HG03432 (cell line): ENCODE measurements around the gene INSYN1.
"Not testable (repeated sequence)": the region's sequence is repeated elsewhere in the genome, so short reads cannot be mapped to it uniquely, and the experiment has no call there.

Experiments
- ATAC-seq: cut with Tn5 transposase; IDR thresholded peaks from one replicate; pipeline ENCODE4 v1.9.1; 2021; ENCODE audit warnings: mild to moderate bottlenecking, moderate library complexity; ENCODE audit not compliant: unreplicated experiment

INSYN1 gene

DNA sequence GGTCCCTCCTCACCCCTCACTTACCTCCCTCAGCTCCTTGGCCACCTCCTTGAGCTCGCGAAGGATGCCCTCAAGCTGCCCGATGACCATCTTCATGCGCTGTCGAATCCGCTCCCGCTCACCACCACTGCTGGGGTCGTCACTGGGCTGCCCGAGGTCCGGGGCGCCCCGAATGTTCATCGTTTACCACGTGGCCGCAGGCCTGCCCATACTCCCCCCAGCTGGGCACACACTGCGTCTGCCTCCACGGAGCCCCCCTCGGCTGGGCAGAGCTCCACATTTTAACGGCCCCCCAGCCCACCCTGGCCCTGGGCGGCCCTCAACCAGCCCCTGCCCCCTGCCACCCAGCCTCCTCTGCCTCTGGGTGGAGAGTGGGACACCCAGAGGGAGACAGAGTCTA, 2.2 kb downstream of the INSYN1 start:
- ATAC-seq = no peak

DNA sequence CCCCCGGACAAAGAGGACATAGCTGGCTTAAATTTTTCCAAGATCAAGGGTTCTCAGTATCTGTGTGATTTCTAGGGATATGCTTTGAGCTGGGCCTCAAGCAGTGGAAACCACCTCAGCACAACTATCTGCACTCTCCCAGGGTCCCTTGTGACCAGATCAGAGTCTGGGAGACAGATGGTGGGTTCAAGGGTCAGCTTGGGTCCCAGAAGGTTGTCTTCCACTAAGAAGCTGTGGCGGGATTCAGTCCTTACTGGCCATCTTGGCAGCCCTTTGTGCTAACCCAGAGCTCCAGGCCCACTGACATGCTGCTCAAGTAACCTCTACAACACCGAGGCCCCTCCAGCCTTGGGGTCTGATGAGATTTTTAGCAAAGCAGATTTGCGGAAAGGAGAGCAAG, 2.7 kb downstream of the INSYN1 start:
- ATAC-seq = no peak

DNA sequence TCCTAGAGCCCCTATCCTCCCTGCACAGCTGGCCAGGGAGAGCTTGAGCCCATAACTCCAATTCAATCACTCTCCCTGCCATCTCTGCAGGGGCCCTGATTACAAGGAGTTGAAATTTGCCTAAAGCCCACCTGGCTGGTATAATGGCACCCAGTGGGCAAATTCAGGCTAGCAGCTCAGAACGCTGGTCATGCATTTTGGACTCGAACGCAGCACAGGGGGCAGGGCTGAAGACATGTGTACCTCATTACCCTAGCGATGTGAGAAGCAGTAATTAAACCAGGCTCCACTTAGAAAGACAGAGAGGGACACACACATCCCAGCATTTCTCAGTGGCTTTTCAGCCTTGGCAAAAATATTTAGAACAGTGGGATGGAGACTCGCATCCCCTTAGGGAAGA, 3.2 kb downstream of the INSYN1 start:
- no peak for ATAC-seq

DNA sequence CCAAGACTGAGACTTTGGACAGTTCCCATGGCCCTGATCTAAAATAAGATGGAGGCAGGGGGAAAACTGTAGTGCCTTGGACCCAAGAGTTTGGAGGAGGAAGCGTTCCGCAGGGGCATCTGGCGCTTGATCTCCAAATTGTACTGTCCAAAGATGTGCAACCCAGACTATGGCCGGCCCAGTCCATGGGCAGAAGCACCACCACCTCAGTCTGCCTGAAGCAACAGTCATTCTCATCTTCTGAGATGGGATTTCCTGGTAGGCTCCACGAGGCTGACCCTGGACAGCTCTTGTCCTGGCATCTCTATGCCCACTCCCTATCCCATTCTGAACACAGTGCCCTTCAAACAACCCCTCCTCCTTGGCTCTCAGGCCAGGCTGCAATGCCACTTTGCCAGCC, 3.6 kb downstream of the INSYN1 start:
- no peak for ATAC-seq

DNA sequence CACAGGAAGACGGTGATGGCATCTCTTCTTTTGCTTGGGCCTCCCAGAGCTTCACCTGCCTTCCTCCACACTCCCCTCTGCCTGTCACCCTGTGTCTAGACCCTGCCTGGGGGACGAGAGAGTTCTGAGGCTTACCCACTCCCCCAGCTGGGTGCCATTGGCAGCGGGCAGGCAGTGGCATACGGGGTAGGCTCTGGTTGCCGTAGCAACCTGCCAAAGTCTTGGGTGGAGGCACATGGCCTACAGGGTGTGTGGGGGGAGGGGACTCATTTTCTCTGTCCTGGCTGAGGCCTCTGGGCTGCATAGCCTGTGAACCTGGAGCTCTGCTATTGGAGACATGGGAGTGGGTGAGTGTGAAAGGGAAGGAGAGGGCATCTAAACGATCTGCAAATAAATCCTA, 4.4 kb downstream of the INSYN1 start:
- ATAC-seq = no peak

DNA sequence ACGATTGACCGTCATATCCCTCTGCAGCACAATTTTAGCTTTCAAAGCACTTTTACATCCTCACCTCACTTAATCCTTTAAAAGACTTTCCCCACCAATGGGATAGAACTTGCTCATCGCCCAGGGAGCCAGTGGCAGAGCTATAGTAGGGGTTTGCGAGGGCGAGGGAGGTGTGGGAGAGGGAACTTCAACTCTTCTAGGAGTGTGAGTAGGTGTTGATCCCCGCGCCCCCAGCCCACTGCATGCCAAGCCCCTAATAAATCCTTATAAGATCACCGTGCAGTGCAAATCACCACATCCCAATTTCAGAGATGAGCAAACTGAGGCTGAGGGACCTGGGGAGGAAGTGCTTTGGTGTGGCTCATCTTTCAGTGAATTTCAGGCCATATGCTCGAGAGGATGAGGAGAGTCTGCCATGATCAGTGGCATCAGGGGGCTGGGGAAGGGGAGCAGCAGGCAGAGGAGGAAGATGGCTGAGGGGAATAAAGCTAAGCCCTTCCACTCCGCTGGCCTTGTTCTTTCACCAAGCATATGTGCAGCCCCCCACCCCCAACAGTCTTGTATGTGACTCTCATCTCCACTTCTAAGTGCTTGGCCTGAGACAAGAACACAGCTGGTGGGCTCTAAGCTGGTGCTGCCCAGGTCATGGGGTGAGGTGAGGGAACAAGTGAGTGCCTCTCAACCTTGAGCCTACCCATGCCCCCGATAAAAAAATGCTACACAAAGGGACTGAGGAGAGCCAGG, 5.1 kb downstream of the INSYN1 start:
- ATAC-seq = no peak

DNA sequence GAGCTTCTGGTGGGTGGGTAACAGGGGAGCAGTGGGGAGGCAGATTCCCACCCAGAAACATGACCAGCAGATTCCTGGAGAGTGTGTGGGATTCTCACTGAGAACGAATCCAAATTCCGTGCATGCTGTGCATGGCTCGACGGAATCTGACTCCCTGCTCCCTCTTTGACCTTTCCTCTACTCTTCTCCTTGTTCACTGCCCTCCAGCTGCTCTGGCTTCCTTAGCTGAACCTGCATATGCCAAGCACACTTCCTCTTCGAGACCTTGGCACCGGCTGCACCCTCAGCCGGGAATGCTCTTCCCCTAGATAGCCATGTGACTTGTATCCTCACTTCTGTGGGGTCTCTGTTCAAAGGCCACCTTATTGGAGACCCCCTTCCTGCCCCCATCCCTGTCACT, 6.3 kb downstream of the INSYN1 start:
- ATAC-seq = no peak

DNA sequence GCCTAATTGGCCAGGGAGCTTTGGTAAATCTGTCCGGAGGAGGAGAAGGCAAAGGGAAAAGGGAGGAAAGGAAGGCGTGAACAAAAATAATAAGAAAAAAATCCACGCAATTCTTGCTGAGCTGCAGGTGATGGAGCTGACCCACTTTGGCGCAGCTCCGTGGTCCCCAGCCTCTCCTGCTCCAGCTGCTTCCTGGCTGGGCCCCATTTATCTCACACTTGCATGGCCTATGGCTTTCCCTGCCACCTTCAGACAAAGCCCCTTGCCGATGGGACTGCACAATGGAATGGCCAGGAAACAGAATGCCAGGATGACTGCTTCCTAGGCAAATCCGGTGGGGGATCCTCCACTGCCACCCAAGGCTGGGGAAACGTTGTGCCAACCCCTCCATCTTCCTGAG, 6.9 kb downstream of the INSYN1 start:
- ATAC-seq = no peak

DNA sequence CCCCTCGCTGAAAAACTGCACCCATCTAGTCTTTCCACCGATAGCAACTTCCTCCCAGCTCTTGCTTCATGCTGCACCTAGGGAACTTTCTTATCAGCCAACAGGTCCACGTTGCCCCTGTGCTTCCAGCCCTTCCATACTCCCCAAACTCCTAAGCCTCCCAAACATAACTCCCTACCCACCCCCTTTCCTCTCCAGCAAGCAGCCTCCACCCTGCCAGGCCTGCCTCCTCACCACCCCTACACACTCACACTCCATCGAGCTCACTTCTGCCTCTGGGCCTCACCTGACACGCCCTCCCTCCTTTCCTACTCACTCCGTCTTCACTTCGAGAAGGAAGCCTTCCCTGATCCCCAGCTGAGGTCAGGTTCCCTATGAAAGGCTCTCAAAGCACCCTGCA, 8.1 kb downstream of the INSYN1 start:
- no peak for ATAC-seq

DNA sequence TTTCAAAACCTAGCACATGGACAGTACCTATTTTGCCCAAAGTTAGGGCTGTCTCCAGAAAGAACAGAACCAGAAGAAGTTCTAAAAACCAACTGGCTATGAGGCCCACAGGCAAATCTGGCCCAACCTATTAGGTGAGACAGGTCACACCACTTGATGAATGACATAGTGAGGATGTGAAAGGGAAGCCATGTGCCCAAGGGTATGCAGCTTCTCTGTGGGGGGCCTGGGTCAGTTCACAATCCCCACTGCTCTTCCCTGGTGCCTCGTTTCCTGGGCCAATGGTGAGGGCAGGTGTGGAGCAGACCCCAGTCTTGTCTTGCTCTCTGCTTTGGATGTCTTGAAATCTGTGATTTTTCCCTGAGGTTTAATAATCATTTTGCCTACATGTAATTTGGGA, 8.9 kb downstream of the INSYN1 start:
- no peak for ATAC-seq

DNA sequence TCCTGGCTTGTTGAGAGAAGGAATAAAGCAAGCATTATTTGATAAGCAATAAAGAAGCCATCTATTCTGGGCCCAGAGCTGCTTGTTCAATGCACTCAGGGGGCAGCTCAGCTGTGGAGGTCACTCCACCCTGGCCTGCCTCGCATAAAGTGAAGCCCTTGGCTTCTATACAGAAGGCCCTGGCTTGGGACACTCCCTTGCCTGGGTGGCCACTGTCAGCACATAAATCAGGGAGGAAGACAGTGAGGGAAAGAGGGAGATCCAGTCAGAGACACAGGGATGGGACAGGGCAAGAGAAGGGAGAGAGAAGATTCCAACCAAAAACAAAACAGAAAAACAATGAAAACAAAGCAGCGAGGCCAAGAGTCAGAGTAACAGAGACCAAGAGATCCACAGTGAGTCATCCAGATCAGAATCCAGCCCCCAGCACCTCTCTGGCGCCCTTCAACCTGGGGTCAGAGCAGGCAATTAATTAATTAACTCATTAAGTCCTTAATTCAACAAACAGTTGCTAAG, 11.8 kb downstream of the INSYN1 start:
- no peak for ATAC-seq

DNA sequence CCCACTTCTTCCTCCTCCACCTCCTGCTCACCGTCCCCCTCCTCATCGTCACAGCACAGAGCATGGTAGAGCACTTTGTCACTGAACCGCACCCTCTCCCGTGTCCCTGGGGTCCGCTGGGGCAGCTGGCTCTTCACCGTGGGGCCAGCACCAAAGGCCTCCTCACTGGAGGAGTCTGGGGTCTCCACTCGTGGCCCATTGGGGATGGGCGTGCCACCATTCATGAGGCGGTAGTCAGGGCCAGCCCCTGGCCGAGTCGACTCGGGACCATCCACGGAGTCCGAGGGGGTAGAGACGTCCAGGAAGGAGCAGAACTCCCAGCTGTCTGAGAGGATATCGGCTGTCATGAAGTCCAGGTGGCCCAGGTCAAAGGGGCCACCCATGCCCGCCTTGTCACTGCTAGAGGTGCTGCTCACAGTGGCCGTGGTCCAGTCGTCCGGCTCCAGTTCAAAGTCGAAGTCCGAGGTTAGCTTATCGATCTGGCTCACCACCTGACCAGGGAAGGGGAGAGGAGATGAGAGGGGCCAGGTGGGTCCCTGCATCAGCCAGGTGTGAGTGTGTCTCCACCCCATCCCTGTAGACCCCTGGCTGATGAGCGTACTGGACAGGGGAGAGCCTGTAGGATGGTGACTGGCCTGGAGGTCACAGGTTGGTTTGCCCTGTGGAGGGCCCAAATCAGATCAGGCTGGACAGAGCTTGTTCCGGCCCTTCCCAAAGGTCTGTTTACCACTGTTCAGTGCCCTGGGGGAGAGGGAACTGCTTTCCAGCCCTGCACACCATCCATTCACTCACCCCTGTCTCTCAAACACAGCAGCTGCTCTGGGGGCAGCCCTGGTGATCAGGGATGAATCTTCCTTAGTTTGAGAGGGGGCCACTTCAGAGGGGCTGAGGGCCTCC, 12.8 kb downstream of the INSYN1 start:
- no peak for ATAC-seq

DNA sequence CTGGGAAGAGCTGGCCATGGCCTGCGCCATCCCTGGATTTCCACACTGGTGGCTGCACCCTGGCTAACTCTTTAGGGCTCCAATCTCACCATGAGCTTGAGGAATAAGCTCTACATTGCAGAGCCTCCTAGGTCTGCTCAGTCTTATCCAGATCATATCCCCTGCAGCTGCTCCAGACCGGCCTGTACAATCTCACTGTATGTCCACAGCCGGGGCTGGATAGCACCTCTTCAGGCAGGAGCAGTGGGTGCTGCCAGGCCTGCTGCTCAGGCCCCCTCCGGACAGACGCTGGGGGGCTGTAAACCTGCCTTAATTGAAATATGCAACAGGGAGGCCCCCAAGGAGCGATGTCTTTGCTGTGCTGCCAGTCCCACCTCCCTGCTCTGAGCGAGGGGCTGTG, 15.6 kb downstream of the INSYN1 start:
- ATAC-seq = no peak

DNA sequence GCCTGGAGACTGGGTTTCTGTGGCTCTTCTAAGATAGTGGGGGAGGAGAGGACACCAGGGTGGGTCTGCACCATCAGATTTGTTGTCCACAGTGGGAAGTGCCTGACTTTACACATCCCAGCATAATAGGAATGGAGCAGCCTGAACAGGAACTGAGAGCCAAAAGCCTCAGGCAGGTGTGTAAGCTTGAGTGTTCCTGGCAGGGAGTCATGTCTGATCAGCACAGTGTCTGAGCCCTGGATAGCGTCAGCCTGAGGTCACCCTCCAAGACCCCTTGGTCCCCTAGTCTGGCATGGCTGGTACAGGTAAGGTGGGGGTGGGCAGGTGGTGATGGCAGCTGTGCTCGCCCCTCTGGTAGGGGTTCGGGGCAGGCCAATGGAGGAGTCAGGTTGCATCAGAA, 20.2 kb downstream of the INSYN1 start:
- ATAC-seq = no peak

DNA sequence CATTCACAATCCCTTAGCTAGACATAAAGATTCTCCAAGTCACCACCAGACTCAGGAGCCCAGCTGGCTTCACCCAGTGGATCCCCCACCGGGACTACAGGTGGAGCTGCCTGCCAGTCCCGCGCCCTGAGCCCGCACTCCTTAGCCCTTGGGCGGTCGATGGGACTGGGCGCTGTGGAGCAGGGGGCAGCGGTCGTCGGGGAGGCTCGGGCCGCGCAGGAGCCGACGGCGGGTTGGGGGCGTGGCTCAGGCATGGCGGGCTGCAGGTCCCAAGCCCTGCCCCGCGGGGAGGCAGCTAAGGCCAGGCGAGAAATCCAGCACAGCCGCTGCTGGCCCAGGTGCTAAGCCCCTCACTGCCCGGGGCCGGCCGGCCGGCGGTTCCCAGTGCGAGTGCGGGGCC, 21.1 kb downstream of the INSYN1 start:
- not testable (repeated sequence) for ATAC-seq

DNA sequence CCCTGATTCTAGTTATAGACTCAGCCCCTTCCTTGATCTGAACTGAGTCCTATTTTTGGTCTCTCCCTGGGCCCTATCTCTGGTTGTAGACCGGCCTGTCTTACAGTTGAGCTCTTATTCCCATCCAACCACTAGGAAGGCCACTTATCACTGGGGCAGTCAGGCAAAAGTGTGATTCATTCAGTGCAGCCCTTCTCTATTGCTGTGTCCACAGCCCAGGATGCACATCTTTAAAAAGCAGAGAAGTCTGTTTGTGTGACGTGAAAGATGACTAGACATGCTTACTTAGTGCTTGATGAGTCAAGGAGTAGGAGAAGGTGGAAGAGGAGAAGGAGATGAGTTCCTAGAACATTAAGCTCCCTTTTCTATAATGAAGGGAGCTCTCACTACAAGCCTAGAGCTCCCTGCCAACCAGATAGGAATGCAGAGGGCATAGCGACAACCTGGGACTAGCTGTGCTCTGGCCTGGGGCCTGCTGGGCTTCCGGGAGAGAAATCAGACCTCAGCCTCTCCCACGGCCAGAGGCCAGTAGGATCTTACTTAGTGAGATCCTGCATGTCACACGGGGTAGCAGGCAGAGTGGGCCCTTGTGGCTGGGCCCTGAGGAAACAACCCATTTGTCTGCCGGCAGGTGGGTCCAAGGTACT, 25.7 kb downstream of the INSYN1 start:
- no peak for ATAC-seq

DNA sequence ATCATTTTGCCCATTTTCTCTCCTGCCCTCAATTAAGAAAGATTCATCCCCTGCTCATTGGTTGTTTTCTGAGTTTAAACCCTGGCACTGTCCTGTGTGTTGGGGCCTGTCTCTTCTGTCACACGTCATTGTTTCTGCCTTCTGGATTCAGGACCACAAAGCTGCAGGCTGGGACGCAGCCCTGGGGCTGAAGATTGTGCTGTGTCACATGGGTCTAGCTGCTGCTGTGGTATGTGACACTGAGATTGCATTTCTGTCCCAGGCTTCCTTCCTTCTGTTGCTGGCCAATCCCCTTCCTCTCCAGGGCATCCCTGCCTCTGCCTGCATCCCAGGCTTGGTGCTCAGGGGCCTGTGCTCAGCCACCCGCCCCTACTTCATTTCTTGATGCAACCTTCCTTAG, 28.9 kb downstream of the INSYN1 start:
- no peak for ATAC-seq

DNA sequence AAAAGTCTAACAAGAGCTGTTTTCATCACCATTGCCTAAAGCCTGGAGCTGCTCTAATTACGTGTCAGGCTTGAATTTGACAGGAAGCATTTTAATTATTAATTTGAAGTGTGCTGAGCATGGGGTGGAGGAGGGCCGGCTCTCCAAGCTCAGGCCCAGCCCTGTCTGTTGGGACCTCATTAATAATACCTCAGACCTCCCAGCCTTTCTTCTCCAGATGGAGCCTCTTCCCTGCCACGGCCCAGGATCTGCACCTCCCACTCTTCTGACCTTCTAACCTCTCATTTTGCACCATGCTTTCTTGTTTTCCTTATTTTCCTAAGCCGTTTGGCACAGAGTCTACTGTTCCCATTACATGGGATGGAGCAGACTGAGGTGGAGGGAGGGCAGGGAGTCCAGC, 30.0 kb downstream of the INSYN1 start:
- ATAC-seq = no peak

DNA sequence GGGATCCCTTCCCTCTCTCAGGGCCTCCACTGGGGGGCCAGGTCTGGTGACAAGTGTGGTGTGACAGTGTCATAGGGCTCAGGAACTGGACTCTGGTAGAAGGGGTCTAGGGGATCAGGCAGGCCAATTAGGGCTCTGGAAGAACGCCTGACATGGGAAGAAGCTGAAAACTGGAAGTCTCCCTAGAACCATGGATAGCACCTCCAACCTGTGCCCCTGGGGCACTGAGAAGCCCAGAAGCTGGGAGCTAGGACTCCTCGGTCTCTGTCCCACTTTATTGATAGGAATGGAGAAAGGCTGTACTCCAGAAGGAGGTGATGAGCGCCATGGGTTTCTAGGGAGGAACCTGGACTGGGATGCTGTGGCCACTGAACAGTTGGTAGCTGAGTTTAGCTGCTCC, 30.7 kb downstream of the INSYN1 start:
- ATAC-seq = no peak

DNA sequence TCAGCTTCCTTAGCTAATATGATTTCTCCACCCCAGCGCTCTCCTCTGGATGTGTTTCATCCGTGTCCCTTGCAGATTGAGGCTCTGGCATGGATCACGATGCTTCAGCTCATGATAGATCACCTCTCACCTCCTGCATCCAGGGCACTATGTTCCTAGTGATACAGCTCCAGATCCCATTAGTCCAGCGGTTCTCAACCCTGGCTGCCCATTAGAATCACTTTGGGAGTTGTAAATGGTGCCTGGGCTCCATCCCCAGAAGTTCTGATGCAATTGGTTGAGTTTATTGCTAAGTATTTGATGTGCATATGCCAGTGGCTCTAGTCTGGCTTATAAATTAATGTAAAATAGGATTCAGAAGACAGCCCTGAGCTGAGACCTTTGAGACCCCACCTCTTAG, 34.5 kb downstream of the INSYN1 start:
- no peak for ATAC-seq

DNA sequence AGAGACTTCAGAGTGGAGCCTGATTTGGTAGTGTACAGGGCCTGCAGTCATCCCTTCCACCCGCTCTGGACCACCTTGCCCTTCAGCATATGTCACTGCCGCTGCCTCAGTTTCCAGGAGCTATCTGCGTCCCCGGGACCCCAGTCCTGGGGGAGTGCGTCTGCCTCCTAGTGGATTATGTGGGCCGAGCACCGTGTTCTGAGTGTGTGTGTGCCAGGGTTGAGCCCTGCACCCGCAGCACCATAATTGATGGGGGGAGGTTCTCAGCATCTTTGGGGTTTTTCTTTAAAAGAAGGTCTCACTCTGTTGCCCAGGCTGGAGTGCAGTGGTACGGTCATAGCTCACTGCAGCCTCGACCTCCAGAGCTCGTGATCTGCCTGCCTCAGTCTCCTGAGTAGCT, 35.3 kb downstream of the INSYN1 start:
- no peak for ATAC-seq

DNA sequence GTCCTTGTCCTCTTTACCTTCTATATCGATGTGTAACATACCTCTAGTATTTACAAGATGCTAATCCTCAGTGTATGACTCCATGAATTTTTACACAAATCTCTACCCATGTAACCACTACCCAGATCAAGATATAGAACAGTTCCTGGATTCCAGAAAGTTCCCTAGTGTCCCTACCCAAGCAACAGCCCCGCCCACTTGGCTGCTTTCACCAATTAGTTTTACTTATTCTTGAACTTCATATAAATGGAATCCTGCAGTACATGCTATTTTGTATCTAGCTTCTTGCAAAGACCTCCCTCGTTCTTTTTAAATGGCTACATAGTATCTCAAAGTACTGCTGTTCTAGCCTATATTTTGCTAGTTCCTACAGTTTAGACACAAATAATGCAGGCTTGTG, 35.9 kb downstream of the INSYN1 start:
- ATAC-seq = no peak
